Glomerular visceral epithelial cell (primary cell): ENCODE results near the gene FILIP1L.

Experiments
- DNase-seq: peaks from one replicate; pipeline ENCODE4 v3.0.0-alpha.2; 2016; ENCODE audit errors: extremely low spot score

FILIP1L gene

GRCh38 chr3:100010087-100010417 lies 104.2 kb downstream of the FILIP1L start:
- no peak for DNase-seq

GRCh38 chr3:100009276-100010086 lies 104.8 kb downstream of the FILIP1L start:
- no peak for DNase-seq

GRCh38 chr3:100008081-100008698 lies 106.1 kb downstream of the FILIP1L start:
- no peak for DNase-seq

GRCh38 chr3:100007313-100007712 lies 107.0 kb downstream of the FILIP1L start:
- no peak for DNase-seq

- DNase-seq: peak; percentile 28
These were observed 107.6 kb downstream of the FILIP1L start for GRCh38 chr3:100006570-100007271.

GRCh38 chr3:100005665-100006393 lies 108.5 kb downstream of the FILIP1L start:
- no peak for DNase-seq

GRCh38 chr3:100004931-100005330 lies 109.4 kb downstream of the FILIP1L start:
- no peak for DNase-seq

- DNase-seq: no peak
These were observed 110.4 kb downstream of the FILIP1L start for GRCh38 chr3:100003609-100004503.

- DNase-seq: peak; percentile 93
These were observed 111.5 kb downstream of the FILIP1L start for GRCh38 chr3:100002599-100003350.

GRCh38 chr3:100001526-100002270 lies 112.6 kb downstream of the FILIP1L start:
- DNase-seq: no peak

- DNase-seq: no peak
These were observed 113.2 kb downstream of the FILIP1L start for GRCh38 chr3:100001083-100001482.

- no peak for DNase-seq
These were observed 114.8 kb downstream of the FILIP1L start for GRCh38 chr3:99999536-99999935.

GRCh38 chr3:99997293-99997692 lies 117.0 kb downstream of the FILIP1L start:
- no peak for DNase-seq

GRCh38 chr3:99990179-99990578 lies 124.1 kb downstream of the FILIP1L start:
- DNase-seq: no peak

- DNase-seq: no peak
These were observed 129.6 kb downstream of the FILIP1L start for GRCh38 chr3:99984668-99985067.

GRCh38 chr3:99984139-99984538 lies 130.2 kb downstream of the FILIP1L start:
- DNase-seq: no peak

- DNase-seq: no peak
These were observed 131.7 kb downstream of the FILIP1L start for GRCh38 chr3:99982650-99983049.

- no peak for DNase-seq
These were observed 133.2 kb downstream of the FILIP1L start for GRCh38 chr3:99981138-99981537.

- DNase-seq: no peak
These were observed 133.7 kb downstream of the FILIP1L start for GRCh38 chr3:99980606-99981005.

- no peak for DNase-seq
These were observed 136.1 kb downstream of the FILIP1L start for GRCh38 chr3:99978221-99978620.
